ENCODE results near the gene NDUFV1.

- TF ChIP-seq CTCF (IDR thresholded peaks at IDR 0.05; ENCODE audit: low read length) = no peak
- no peak for TF ChIP-seq EZH2phosphoT487 (IDR thresholded peaks at IDR 0.05; ENCODE audit: low read length)
Observed at GRCh38 chr11:67627441-67627811, 20.7 kb downstream of the NDUFV1 start.

All from MM.1S (cell line).